H1 (cell line): ENCODE measurements around the gene SMARCB1. TPM values are rescaled to one million over a fixed set of nuclear protein-coding genes. Genes with fewer than 3 reads are reported as not detected.

ENCODE experiments used
- BACH1 ChIP-seq: IDR thresholded peaks from 2 replicates; pipeline ENCODE4 v1.6.1; 2012; ENCODE audit warnings: low read length, improper control_type of control experiment
- CHD2 ChIP-seq: IDR thresholded peaks from 2 replicates; pipeline ENCODE4 v1.6.1; 2012; ENCODE audit warnings: low read length, improper control_type of control experiment
- CHD7 ChIP-seq: fragments of 300-600 bp; sonication (generic); IDR thresholded peaks from 2 replicates; pipeline ENCODE4 v1.7.1; 2012; ENCODE audit warnings: low read length, moderate library complexity, mild to moderate bottlenecking, inconsistent platforms; ENCODE audit not compliant: insufficient replicate concordance
- HDAC6 ChIP-seq: IDR thresholded peaks from one replicate; pipeline ENCODE4 v1.7.1; 2012; ENCODE audit warnings: low read depth, mild to moderate bottlenecking, inconsistent platforms, low read length, moderate library complexity
- JUND ChIP-seq: IDR thresholded peaks from 2 replicates; pipeline ENCODE4 v1.6.1; 2011; ENCODE audit warnings: mild to moderate bottlenecking, improper control_type of control experiment, low read length
- SRF ChIP-seq: IDR thresholded peaks from 2 replicates; pipeline ENCODE4 v1.6.1; 2011; ENCODE audit warnings: mild to moderate bottlenecking, low read depth, low read length, moderate library complexity
- TBP ChIP-seq: IDR thresholded peaks from 2 replicates; pipeline ENCODE4 v1.6.1; 2011; ENCODE audit warnings: low read depth, low read length, improper control_type of control experiment
- YY1 ChIP-seq: IDR thresholded peaks from 2 replicates; pipeline ENCODE4 v1.6.1; 2011; ENCODE audit warnings: low read depth, mild to moderate bottlenecking, low read length
- polyA plus RNA-seq, 7 experiments: library from polyadenylated mRNA; depleted of rRNA in 3 of 7; stranded (reverse) in 5 of 7; unstranded in 2 of 7; fragments of >200 nt in 5 of 7; fragments of 200-250 nt in 2 of 7; gene quantifications; 1 replicate in 5 of 7; 2 replicates in 1 of 7; 4 replicates in 1 of 7; pipeline versions ENCODE4 v1.2.1 to v1.2.3, GENCODE V29; 2011 to 2013; ENCODE audit warnings: missing spikeins in 2 of 7, mixed read lengths in 2 of 7
- total RNA-seq: library from RNA; stranded (reverse); fragmentation: NEBNext Ultra II Directional; extraction: Animal tissue kit (Norgen Biotek cat#: 25700); gene quantifications from 2 replicates; pipeline ENCODE4 v1.2.1, GENCODE V29; 2021

SMARCB1 gene
- total and polyA plus RNA-seq, 2 of the 8 experiments (the other 6 are each of a cell fraction or from before 2014, with no cell fraction given): 116 to 145 TPM

GRCh38 chr22:23769321-23769965 lies 17.3 kb upstream of the SMARCB1 start (continued):
- TF ChIP-seq CHD2: no peak
- no peak for TF ChIP-seq SRF
- TF ChIP-seq BACH1: no peak
- no peak for TF ChIP-seq TBP
- TF ChIP-seq YY1: no peak
- no peak for TF ChIP-seq JUND
- no peak for TF ChIP-seq HDAC6
- TF ChIP-seq CHD7: no peak
- TF ChIP-seq, all 59 proteins: peak for 0
